DND-41 (cell line): ENCODE measurements around the gene EPHA3.

Experiments used
- CTCF ChIP-seq: IDR thresholded peaks from 2 replicates; pipeline ENCODE4 v1.5.1; 2012; ENCODE audit warnings: borderline replicate concordance, low read length, moderate library complexity, mild to moderate bottlenecking; ENCODE audit not compliant: poor library complexity, severe bottlenecking; ENCODE audit errors: extremely low read depth
- EZH2 ChIP-seq: IDR thresholded peaks from 3 replicates; pipeline ENCODE4 v1.6.1; 2012; ENCODE audit warnings: borderline replicate concordance, low read depth, mild to moderate bottlenecking, moderate library complexity, low read length, inconsistent platforms; ENCODE audit not compliant: severe bottlenecking

- TF ChIP-seq CTCF: no peak
- TF ChIP-seq EZH2: no peak
These were observed 168.7 kb downstream of the EPHA3 start for GRCh38 chr3:89276116-89276515.
